Kidney epithelial cell (primary cell): ENCODE measurements around the gene ZNF264. TPM values are rescaled to one million over a fixed set of nuclear protein-coding genes. Genes with fewer than 3 reads are reported as not detected.
A peak's percentile ranks its signal among the peaks of the same experiment; 100 is the strongest.

Experiments used
- DNase-seq: peaks from one replicate; pipeline ENCODE4 v3.0.0-alpha.2; 2010; ENCODE audit warnings: low read depth
- H3K27me3 ChIP-seq: 2 replicates; pipeline ENCODE4 v1.6.0; 2011; ENCODE audit warnings: low read length; ENCODE audit not compliant: control insufficient read depth, insufficient read depth
- H3K36me3 ChIP-seq: 2 replicates; pipeline ENCODE4 v1.5.1; 2011; ENCODE audit warnings: low read length; ENCODE audit not compliant: control insufficient read depth, insufficient read depth
- H3K4me3 ChIP-seq: 2 replicates; pipeline ENCODE4 v1.5.1; 2011; ENCODE audit warnings: low read depth, mild to moderate bottlenecking, control low read depth, low read length
- CTCF ChIP-seq: IDR thresholded peaks from 2 replicates; pipeline ENCODE4 v1.5.1; 2011; ENCODE audit warnings: mild to moderate bottlenecking, moderate library complexity, low read length, control low read depth, inconsistent platforms; ENCODE audit not compliant: insufficient read depth, poor library complexity, severe bottlenecking
- total RNA-seq: library from RNA; depleted of rRNA; stranded (reverse); fragments of >200 nt; gene quantifications from 2 replicates; pipeline ENCODE4 v1.2.3, GENCODE V29; 2015

ZNF264 gene
- total RNA-seq, 1 donor from 2014 or later: 44.3 TPM

DNA sequence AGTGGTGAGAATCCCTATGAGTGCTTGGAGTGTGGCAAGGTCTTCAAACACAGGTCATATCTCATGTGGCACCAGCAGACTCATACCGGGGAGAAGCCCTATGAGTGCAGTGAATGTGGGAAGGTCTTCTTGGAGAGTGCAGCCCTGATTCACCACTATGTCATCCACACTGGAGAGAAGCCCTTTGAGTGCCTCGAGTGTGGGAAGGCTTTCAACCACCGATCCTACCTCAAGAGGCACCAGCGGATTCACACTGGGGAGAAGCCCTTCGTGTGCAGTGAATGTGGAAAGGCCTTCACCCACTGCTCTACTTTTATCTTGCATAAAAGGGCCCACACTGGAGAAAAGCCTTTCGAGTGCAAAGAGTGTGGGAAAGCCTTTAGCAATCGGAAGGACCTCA, 20.8 kb downstream of the ZNF264 start:
- TF ChIP-seq CTCF: no peak
- H3K4me3 ChIP-seq: no peak overlapping the region
- peaks cover 3% of the 10 kb centered on the region for H3K36me3 ChIP-seq
- DNase-seq: no peak
- H3K27me3 ChIP-seq: no peaks in the 10 kb centered on the region

- DNase-seq: no peak
- Histone ChIP-seq H3K4me3 (no peak overlapping the region), H3K27me3 (no peaks in the 10 kb centered on the region), H3K36me3 (no peaks in the 10 kb centered on the region)
- TF ChIP-seq CTCF: no peak
Observed at GRCh38 chr19:57227502-57227901, 36.2 kb downstream of the ZNF264 start.

- Histone ChIP-seq H3K4me3 (no peak overlapping the region), H3K27me3 (no peaks in the 10 kb centered on the region), H3K36me3 (no peaks in the 10 kb centered on the region)
- no peak for TF ChIP-seq CTCF
- no peak for DNase-seq
Observed at GRCh38 chr19:57231686-57232085, 40.4 kb downstream of the ZNF264 start.

- H3K4me3 ChIP-seq: no peak overlapping the region
- TF ChIP-seq CTCF: no peak
- H3K36me3 ChIP-seq: no peaks in the 10 kb centered on the region
- DNase-seq: no peak
- no peaks in the 10 kb centered on the region for H3K27me3 ChIP-seq
Observed at GRCh38 chr19:57233207-57233606, 41.9 kb downstream of the ZNF264 start.

- Histone ChIP-seq H3K4me3 (peak overlapping the region; percentile 83), H3K27me3 (no peaks in the 10 kb centered on the region), H3K36me3 (peaks cover 2% of the 10 kb centered on the region)
- no peak for TF ChIP-seq CTCF
- no peak for DNase-seq
Observed at GRCh38 chr19:57239982-57240310, 48.6 kb downstream of the ZNF264 start.

DNA sequence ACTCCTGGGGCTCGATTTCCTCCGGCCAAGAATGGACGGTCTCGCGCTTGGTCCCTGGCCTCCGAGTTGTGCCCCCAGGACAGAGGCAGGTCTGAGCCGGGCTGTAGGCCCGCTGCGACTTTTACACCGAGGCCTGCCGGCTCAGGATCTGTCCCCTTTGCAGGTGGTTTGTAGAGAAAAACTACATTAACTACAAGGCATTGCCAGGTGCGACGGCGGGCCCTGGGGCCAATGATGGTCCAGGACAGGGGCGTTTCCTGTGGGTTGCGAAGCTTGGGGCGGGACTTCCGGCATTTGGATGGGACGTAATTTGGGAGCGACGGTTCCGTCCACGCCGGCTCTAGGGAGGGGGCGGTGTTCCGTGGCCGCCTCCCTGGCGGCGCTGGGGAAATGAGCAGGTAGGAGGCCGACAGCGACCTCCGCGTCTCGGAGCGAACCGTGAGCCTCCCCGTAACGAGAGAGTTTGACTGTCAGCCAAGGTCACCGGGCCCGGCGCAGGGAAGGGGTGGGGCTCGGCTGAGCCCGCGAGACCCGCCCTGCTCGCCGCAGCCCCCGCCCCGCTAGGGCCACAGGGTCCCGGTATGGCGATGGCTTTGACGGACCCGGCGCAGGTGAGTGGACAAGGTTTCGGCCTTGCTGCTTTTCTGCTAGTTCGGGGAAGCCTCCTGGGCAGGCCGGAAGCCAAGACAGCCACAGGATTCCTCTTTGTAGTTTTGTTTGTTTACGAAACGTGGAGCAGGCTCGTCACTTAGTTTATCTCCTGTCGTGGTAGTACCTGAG, 49.2 kb downstream of the ZNF264 start, which contains the start of gene ZNF805:
Gene ZNF805 (plus strand): TSS at position 322 of the 780 bp plus-strand sequence. CDS start 260 bp downstream, at position 582.
- H3K36me3 ChIP-seq: peaks cover 2% of the 10 kb centered on the region
- DNase-seq: peak; percentile 69
- H3K27me3 ChIP-seq: no peaks in the 10 kb centered on the region
- no peak for TF ChIP-seq CTCF
- peak within 1 kb of the TSS; percentile 83 for H3K4me3 ChIP-seq
